ENCODE data around the gene AHSG. TPM values are rescaled to one million over a fixed set of nuclear protein-coding genes. Genes with fewer than 3 reads are reported as not detected.

Gene AHSG
- total RNA-seq, 1 experiment from 2014 or later = not detected

DNA sequence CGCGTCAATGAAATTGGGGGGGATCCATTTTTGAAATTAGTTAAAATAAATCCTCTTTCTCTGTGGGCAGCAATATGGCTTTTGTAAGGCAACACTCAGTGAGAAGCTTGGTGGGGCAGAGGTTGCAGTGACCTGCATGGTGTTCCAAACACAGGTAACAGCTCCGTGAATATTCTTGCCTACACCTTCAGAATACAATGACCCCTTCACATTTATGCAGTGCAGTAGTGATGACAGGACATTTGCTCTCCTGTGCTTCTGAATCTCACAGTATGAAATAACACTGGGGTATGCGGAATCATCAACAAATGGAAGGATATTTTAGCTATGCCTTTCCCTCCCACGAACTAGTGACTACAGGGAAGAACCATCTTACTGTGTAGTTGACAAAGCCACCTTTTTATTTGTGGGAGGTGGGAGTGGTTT lies 6.9 kb downstream of the AHSG start:
- no peak overlapping the region for H2AFZ ChIP-seq (ENCODE audit: low read length)
- no TSS peak for BruUV-seq (replicated peaks)
- H3K9me2 ChIP-seq (replicated peaks; ENCODE audit: low read length) = no peaks in the 10 kb centered on the region
- ATAC-seq (no peak), DNase-seq (no peak)
- ChIA-PET CTCF (no interaction called here), POLR2A (ENCODE audit: unreplicated experiment) (no interaction called here)
- H3K9me3 ChIP-seq (ENCODE audit: low read length) = no peaks in the 10 kb centered on the region
- TF ChIP-seq EZH2 (IDR thresholded peaks at IDR 0.05; ENCODE audit: low read length, unreplicated experiment) = no peak
- TF ChIP-seq, protein P1, sequence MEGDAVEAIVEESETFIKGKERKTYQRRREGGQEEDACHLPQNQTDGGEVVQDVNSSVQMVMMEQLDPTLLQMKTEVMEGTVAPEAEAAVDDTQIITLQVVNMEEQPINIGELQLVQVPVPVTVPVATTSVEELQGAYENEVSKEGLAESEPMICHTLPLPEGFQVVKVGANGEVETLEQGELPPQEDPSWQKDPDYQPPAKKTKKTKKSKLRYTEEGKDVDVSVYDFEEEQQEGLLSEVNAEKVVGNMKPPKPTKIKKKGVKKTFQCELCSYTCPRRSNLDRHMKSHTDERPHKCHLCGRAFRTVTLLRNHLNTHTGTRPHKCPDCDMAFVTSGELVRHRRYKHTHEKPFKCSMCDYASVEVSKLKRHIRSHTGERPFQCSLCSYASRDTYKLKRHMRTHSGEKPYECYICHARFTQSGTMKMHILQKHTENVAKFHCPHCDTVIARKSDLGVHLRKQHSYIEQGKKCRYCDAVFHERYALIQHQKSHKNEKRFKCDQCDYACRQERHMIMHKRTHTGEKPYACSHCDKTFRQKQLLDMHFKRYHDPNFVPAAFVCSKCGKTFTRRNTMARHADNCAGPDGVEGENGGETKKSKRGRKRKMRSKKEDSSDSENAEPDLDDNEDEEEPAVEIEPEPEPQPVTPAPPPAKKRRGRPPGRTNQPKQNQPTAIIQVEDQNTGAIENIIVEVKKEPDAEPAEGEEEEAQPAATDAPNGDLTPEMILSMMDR (conservative IDR thresholded peaks at IDR 0.05; ENCODE audit: low read depth, low read length) = no peak
- TF ChIP-seq EZH2phosphoT487 (IDR thresholded peaks at IDR 0.05; ENCODE audit: borderline replicate concordance, low read length) = no peak
- no peak overlapping the region for H3K9ac ChIP-seq (ENCODE audit: low read length)
- H3K36me3 ChIP-seq (ENCODE audit: low read depth, low read length) = no peaks in the 10 kb centered on the region
- no peaks in the 10 kb centered on the region for H3F3A ChIP-seq (ENCODE audit: low read length, unreplicated experiment)
- H3K4me3 ChIP-seq (ENCODE audit: low read length) = no peak overlapping the region
- intact Hi-C loops (cut with micrococcal nuclease) = loop anchor here (2.0 kb wide), 1 partner anchor 85 kb away; no protein-coding TSS in a partner anchor
- no peaks in the 10 kb centered on the region for H4K20me1 ChIP-seq (ENCODE audit: low read length)
- H3K4me2 ChIP-seq (ENCODE audit: low read length) = no peak overlapping the region
- no peaks in the 10 kb centered on the region for H3K79me2 ChIP-seq (ENCODE audit: low read length)
- no peak overlapping the region for H3K27ac ChIP-seq (ENCODE audit: low read length)
- peaks cover 13% of the 10 kb centered on the region for H3K4me1 ChIP-seq (ENCODE audit: insufficient read depth, low read length)
- no peaks in the 10 kb centered on the region for H3K27me3 ChIP-seq (ENCODE audit: low read length)

DNA sequence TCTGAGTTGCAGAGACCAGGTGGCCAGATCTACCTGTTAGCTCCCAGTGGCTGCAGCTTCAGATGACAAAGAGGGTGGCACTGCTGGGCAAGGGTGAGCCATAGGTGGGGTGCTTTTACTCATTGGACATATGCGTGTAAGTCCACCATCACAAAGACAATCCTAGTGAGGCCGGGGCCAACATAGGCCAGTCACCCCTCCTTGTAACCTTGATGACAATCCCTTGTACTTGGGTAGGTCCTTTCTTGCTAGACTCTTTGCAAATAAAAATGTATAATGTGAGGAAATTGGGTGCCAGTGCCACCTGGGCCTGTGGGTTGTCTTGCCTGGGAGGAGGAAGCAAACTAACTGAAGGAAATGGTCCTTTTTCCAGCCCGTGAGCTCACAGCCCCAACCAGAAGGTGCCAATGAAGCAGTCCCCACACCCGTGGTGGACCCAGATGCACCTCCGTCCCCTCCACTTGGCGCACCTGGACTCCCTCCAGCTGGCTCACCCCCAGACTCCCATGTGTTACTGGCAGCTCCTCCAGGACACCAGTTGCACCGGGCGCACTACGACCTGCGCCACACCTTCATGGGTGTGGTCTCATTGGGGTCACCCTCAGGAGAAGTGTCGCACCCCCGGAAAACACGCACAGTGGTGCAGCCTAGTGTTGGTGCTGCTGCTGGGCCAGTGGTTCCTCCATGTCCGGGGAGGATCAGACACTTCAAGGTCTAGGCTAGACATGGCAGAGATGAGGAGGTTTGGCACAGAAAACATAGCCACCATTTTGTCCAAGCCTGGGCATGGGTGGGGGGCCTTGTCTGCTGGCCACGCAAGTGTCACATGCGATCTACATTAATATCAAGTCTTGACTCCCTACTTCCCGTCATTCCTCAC lies 7.6 kb downstream of the AHSG start:
- Histone ChIP-seq H3K27ac (ENCODE audit: low read length) (no peak overlapping the region), H3K79me2 (ENCODE audit: low read length) (no peaks in the 10 kb centered on the region), H3K4me1 (ENCODE audit: insufficient read depth, low read length) (peaks cover 13% of the 10 kb centered on the region), H3K9me2 (replicated peaks; ENCODE audit: low read length) (no peaks in the 10 kb centered on the region), H3K27me3 (ENCODE audit: low read length) (no peaks in the 10 kb centered on the region), H3K4me2 (ENCODE audit: low read length) (no peak overlapping the region), H3K36me3 (ENCODE audit: low read depth, low read length) (no peaks in the 10 kb centered on the region), H3K9ac (ENCODE audit: low read length) (no peak overlapping the region), H3K9me3 (ENCODE audit: low read length) (no peaks in the 10 kb centered on the region), H4K20me1 (ENCODE audit: low read length) (no peaks in the 10 kb centered on the region), H3K4me3 (ENCODE audit: low read length) (no peak overlapping the region), H2AFZ (ENCODE audit: low read length) (no peak overlapping the region), H3F3A (ENCODE audit: low read length, unreplicated experiment) (no peaks in the 10 kb centered on the region)
- intact Hi-C loops (cut with micrococcal nuclease) = no loop called here
- CTCF ChIA-PET = no interaction called here
- POLR2A ChIA-PET (ENCODE audit: unreplicated experiment) = no interaction called here
- DNase-seq = no peak
- TF ChIP-seq EZH2phosphoT487 (IDR thresholded peaks at IDR 0.05; ENCODE audit: borderline replicate concordance, low read length) (no peak), EZH2 (IDR thresholded peaks at IDR 0.05; ENCODE audit: low read length, unreplicated experiment) (no peak)
- TF ChIP-seq, protein P1 (conservative IDR thresholded peaks at IDR 0.05; ENCODE audit: low read depth, low read length) = no peak
- BruUV-seq (replicated peaks) = no TSS peak
- no peak for ATAC-seq
